ENCODE measurements around the gene LRPAP1. TPM values are rescaled to one million over a fixed set of nuclear protein-coding genes. Genes with fewer than 3 reads are reported as not detected.

Gene LRPAP1
- total RNA-seq, 2 experiments from 2014 or later = 69.0 to 69.1 TPM

- H3K4me3 Mint-ChIP-seq = no peak overlapping the region
- no peak overlapping the region for H3K27ac Mint-ChIP-seq
- POLR2A ChIA-PET = no interaction called here
- H3K27me3 Mint-ChIP-seq = peaks cover 2% of the 10 kb centered on the region
- no peaks in the 10 kb centered on the region for H3K4me1 Mint-ChIP-seq
- no peaks in the 10 kb centered on the region for H3K9me3 Mint-ChIP-seq
- no peak for DNase-seq
- no peaks in the 10 kb centered on the region for H3K36me3 Mint-ChIP-seq (ENCODE audit: low read depth)
- CTCF ChIA-PET = interaction anchor here (0.6 to 1.4 kb wide), 2 partner anchors 11 to 472 kb away, joined by 3 to 5 read pairs; no protein-coding TSS in a partner anchor
Observed at GRCh38 chr4:3469386-3470243, 62.6 kb downstream of the LRPAP1 start.

GRCh38 chr4:3468804-3469203 lies 63.4 kb downstream of the LRPAP1 start:
- Mint-ChIP-seq H3K36me3 (ENCODE audit: low read depth) (no peaks in the 10 kb centered on the region), H3K4me1 (no peaks in the 10 kb centered on the region), H3K9me3 (no peaks in the 10 kb centered on the region), H3K27me3 (peaks cover 6% of the 10 kb centered on the region), H3K27ac (no peak overlapping the region), H3K4me3 (no peak overlapping the region)
- DNase-seq = no peak
- POLR2A ChIA-PET = no interaction called here
- CTCF ChIA-PET = no interaction called here

GRCh38 chr4:3468154-3468553 lies 64.1 kb downstream of the LRPAP1 start:
- ChIA-PET POLR2A (no interaction called here), CTCF (no interaction called here)
- no peak overlapping the region for H3K27ac Mint-ChIP-seq
- no peaks in the 10 kb centered on the region for H3K36me3 Mint-ChIP-seq (ENCODE audit: low read depth)
- H3K4me3 Mint-ChIP-seq = no peak overlapping the region
- H3K4me1 Mint-ChIP-seq = no peaks in the 10 kb centered on the region
- H3K9me3 Mint-ChIP-seq = no peaks in the 10 kb centered on the region
- no peak for DNase-seq
- peaks cover 6% of the 10 kb centered on the region for H3K27me3 Mint-ChIP-seq

- ChIA-PET CTCF (no interaction called here), POLR2A (no interaction called here)
- H3K9me3 Mint-ChIP-seq = no peaks in the 10 kb centered on the region
- no peaks in the 10 kb centered on the region for H3K36me3 Mint-ChIP-seq (ENCODE audit: low read depth)
- H3K27ac Mint-ChIP-seq = no peak overlapping the region
- no peak overlapping the region for H3K4me3 Mint-ChIP-seq
- H3K27me3 Mint-ChIP-seq = peaks cover 8% of the 10 kb centered on the region
- no peaks in the 10 kb centered on the region for H3K4me1 Mint-ChIP-seq
- DNase-seq = no peak
Observed at GRCh38 chr4:3467601-3468031, 64.6 kb downstream of the LRPAP1 start.

GRCh38 chr4:3466691-3467600 lies 65.3 kb downstream of the LRPAP1 start:
- Mint-ChIP-seq H3K27me3 (peaks cover 14% of the 10 kb centered on the region), H3K9me3 (no peaks in the 10 kb centered on the region), H3K4me3 (no peak overlapping the region), H3K4me1 (no peaks in the 10 kb centered on the region), H3K36me3 (ENCODE audit: low read depth) (no peaks in the 10 kb centered on the region), H3K27ac (no peak overlapping the region)
- ChIA-PET CTCF (interaction anchor here (1.2 kb wide), 1 partner anchor 13 kb away, joined by 4 read pairs; no protein-coding TSS in a partner anchor), POLR2A (no interaction called here)
- no peak for DNase-seq

- Mint-ChIP-seq H3K27me3 (peaks cover 15% of the 10 kb centered on the region), H3K4me3 (no peak overlapping the region), H3K36me3 (ENCODE audit: low read depth) (no peaks in the 10 kb centered on the region), H3K27ac (no peak overlapping the region), H3K9me3 (no peaks in the 10 kb centered on the region), H3K4me1 (no peaks in the 10 kb centered on the region)
- CTCF ChIA-PET = interaction anchor here (1.2 kb wide), 1 partner anchor 14 kb away, joined by 4 read pairs; no protein-coding TSS in a partner anchor
- DNase-seq = no peak
- POLR2A ChIA-PET = no interaction called here
Observed at GRCh38 chr4:3465698-3466671, 66.2 kb downstream of the LRPAP1 start.

- Mint-ChIP-seq H3K36me3 (ENCODE audit: low read depth) (no peaks in the 10 kb centered on the region), H3K4me1 (no peaks in the 10 kb centered on the region), H3K9me3 (no peaks in the 10 kb centered on the region), H3K27me3 (peaks cover 15% of the 10 kb centered on the region), H3K4me3 (no peak overlapping the region), H3K27ac (no peak overlapping the region)
- ChIA-PET CTCF (interaction anchor here (1.2 kb wide), 1 partner anchor 15 kb away, joined by 4 read pairs; no protein-coding TSS in a partner anchor), POLR2A (no interaction called here)
- no peak for DNase-seq
Observed at GRCh38 chr4:3464911-3465697, 67.1 kb downstream of the LRPAP1 start.

- ChIA-PET CTCF (no interaction called here), POLR2A (no interaction called here)
- Mint-ChIP-seq H3K4me3 (no peak overlapping the region), H3K27ac (no peak overlapping the region), H3K27me3 (peaks cover 15% of the 10 kb centered on the region), H3K9me3 (no peaks in the 10 kb centered on the region), H3K4me1 (no peaks in the 10 kb centered on the region), H3K36me3 (ENCODE audit: low read depth) (no peaks in the 10 kb centered on the region)
- DNase-seq = no peak
Observed at GRCh38 chr4:3464349-3464905, 67.8 kb downstream of the LRPAP1 start.

- ChIA-PET CTCF (no interaction called here), POLR2A (no interaction called here)
- Mint-ChIP-seq H3K36me3 (ENCODE audit: low read depth) (no peaks in the 10 kb centered on the region), H3K9me3 (no peaks in the 10 kb centered on the region), H3K27ac (no peak overlapping the region), H3K4me1 (no peaks in the 10 kb centered on the region), H3K4me3 (no peak overlapping the region), H3K27me3 (peaks cover 17% of the 10 kb centered on the region)
- DNase-seq = no peak
Observed at GRCh38 chr4:3463556-3464348, 68.5 kb downstream of the LRPAP1 start.

GRCh38 chr4:3462790-3463415 lies 69.3 kb downstream of the LRPAP1 start, which contains the start of gene DOK7:
Gene DOK7, plus strand, starts transcription at chr4:3463306. Its CDS starts 70 bp downstream, at chr4:3463376.
- no peaks in the 10 kb centered on the region for H3K36me3 Mint-ChIP-seq (ENCODE audit: low read depth)
- H3K4me3 Mint-ChIP-seq = no peak within 1 kb of the TSS
- no peak within 1 kb of the TSS for H3K27ac Mint-ChIP-seq
- DNase-seq = no peak
- no peaks in the 10 kb centered on the region for H3K9me3 Mint-ChIP-seq
- POLR2A ChIA-PET = no interaction called here
- H3K4me1 Mint-ChIP-seq = no peaks in the 10 kb centered on the region
- CTCF ChIA-PET = no interaction called here
- peaks cover 17% of the 10 kb centered on the region for H3K27me3 Mint-ChIP-seq

All from activated CD4-positive, alpha-beta T cell treated with anti-CD3 and anti-CD28 coated beads, Interleukin-2, amount 10 ng/mL, durations not matched to agents 7 days and 5 days (primary cell).